Hematopoietic multipotent progenitor cell treated with erythropoietin and hydrocortisone succinate and interleukin-3 and kit ligand, for 6 days (in vitro differentiated cells): ENCODE results near the gene ZNF44.

Experiments used
- DNase-seq: peaks from one replicate; pipeline ENCODE4 v3.0.0-alpha.2; 2015

The ZNF44 gene

DNA sequence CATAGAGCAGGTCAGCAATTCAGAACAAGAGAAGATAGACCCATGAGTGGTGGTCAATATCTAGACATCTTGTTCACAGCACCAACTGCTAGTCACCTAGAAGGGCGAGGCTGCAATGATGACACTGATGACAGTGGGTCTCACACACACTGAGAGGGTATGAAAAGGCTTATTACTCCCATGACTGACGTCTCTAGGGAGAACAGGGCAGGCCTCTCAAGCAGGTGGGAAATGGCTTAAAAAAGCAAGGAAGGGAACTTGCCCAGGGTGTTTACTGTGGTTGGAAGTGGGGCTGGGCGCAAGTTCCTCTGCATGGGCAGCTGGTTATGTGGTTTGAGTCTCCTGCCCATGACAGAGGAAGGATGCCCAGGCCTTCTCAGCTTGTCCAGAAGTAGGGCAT, 33.8 kb downstream of the ZNF44 start:
- DNase-seq = no peak

GRCh38 chr19:12260236-12260635, 34.4 kb downstream of the ZNF44 start:
- DNase-seq = no peak

DNA sequence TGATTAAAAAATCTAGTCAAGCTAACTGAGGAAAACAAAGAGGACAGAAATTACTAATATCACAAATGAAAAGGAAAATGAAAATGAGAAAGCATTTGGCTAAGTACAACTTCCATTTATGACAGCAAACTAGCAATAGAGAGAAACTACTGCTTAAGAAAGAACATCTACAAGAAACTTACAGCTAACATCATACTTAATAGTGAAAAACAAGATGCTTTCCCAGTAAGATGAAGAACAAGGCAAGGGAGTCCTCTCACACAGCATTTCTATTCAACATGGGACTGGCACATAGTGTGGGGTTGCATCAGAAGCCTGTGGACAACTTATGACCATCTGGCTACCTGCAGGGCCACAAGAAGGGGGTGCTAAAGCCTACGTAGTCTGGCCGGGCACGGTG, 39.3 kb downstream of the ZNF44 start:
- DNase-seq = no peak

DNA sequence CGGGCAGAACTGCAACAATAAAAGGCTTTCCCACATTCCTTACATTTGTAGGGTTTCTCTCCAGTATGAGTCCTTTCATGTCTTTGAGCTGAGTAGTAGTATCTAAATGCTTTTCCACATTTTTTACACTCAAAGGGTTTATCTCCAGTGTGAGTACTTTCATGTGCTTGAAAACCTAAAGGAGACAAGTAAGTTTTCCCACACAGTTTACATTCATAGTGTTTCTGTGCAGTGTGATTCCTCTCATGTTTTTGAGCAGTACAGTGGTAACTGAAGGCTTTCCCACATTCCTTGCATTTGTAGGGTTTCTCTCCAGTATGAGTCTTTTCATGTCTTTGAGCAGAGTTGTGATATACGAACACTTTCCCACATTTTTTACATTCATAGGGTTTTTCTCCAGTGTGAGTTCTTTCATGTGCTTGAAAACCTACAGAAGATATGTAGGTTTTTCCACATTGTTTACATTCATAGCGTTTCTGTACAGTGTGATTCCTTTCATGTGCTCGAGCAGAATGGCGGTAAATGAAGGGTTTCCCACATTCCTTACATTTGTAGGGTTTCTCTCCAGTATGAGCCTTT, 47.0 kb downstream of the ZNF44 start:
- no peak for DNase-seq

GRCh38 chr19:12244370-12244769, 50.3 kb downstream of the ZNF44 start:
- peak; percentile 10 for DNase-seq

DNA sequence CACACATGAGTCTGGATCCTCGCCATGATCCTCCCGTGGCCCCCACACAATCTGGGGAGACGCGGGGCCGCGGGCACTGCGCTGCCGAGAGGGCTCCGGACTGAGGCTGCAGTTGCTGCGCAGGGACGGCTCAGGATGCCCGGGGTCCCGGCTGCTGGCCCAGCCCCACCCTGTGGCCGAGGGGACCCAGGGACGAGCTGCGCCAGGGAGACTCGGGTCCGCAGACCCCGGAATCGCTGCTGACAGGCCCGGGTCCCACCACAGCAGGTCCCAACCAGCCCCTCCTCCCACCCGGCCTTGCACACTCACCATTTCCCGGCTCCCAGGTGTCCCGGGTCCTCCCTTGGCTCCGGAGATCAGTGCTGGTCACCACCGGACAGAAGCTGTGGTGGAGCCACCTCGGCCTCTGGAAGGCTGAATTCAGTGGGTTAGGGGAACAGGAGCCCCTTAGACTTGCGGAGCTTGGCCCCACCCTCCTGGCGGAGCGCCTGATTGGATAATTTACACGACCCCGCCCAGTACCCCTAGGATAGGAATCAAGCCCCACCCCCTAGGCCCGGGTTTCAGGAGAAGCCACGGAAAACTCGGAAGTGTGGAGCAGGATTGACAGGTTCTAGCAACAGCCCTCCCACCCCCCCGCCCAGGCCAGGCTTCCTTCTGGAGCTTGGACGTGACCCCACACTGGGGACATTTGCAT, 57.4 kb downstream of the ZNF44 start:
- DNase-seq = no peak

DNA sequence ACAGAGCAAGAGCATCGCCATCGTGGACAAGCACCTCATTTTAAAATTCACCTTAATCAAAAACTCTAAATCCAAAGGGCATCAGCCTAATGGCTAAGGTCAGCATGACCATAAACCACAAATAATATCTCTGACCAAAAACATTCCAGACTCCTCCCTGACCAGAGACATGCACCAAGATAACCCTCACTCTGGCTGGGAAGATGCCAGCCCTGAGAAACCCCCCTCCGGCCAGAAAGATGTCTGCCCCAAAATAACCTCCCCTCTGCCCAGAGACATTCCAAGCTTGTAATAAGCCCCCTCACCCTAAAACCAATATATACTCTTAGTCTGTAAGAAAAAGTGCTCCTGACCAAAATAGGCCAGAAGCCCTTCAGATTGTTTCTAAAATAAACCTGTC, 61.7 kb downstream of the ZNF44 start:
- no peak for DNase-seq

DNA sequence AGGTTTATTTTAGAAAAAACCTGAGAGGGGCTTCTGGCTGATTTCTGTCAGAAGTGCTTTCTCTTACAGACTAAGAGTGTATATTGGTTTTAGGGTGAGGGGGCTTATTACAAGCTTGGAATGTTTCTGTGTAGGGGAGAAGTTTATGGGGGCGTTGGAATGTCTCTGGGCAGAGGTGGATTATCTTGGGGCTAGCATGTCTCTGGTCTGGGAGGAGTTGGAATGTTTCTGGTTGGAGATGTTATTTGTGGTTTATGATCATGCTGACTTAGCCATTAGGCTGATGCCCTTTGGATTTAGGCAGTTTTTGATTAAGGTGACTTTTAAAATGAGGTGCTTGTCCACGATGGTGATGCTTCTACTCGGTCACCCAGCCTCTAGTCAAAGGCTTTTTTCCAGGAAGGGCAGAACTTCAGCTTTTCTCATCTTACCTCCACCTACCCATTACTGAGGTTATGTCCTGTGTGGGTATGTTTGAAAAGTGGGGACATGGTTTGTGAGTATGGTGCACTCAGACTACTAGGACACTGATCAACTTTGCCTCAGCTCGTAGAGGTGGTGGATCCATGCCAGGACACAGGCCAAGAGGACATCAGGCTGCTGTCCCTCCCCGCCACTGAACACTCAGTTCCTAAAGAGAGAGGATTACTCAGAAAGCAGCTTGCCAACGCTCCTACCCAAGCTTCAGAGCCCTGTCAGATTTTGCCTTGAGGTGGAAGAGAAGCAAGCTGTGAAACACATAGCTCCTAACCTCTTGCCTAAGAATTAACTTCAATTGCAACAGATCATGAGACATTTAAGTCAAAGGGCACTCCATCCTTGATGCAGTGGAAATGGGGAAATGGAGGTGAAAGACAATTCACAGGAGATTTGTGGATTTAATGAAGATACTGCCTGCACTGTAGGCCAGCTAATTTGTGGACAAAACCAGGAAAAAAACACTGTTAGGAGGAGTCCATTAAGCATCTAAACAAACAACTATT, 63.6 kb downstream of the ZNF44 start:
- DNase-seq = no peak

GRCh38 chr19:12229990-12230389, 64.7 kb downstream of the ZNF44 start:
- DNase-seq = no peak

DNA sequence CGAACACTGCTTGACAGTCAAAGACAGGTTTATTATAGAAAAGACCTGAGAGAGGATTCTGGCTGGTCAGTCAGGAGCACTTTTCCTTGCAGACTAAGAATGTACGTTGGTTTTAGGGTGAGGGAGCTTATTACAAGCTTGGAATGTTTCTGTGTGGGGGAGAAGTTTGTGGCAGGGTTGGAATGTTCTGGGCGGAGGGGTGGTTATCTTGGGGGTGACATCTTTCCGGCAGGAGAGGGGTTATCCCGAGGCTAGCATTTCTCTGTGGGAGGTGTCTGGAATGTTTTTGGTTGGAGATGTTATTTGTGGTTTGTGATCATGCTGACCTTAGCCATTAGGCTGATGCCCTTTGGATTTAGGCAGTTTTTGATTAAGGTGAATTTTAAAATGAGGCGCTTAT, 70.0 kb downstream of the ZNF44 start:
- DNase-seq = no peak

- no peak for DNase-seq
These were observed 71.6 kb downstream of the ZNF44 start for GRCh38 chr19:12222980-12223630.
